Neural progenitor cell (in vitro differentiated cells): ENCODE data around the gene CCDC47. TPM values are rescaled to one million over a fixed set of nuclear protein-coding genes. Genes with fewer than 3 reads are reported as not detected.

Experiments used
- DNase-seq: peaks from one replicate; pipeline ENCODE4 v3.0.0-alpha.2; 2016; ENCODE audit warnings: low spot score
- H2AFZ ChIP-seq: fragments of 200-600 bp; sonication (generic); replicated peaks from 2 replicates; pipeline ENCODE4 v1.6.1; 2016; ENCODE audit warnings: antibody characterized with exemption
- H3F3A ChIP-seq: fragments of 200-600 bp; sonication (generic); 2 replicates; pipeline ENCODE4 v1.6.1; 2016; ENCODE audit warnings: antibody characterized with exemption, low read depth
- H3K27ac ChIP-seq: fragments of 200-600 bp; sonication (generic); 2 replicates; pipeline ENCODE4 v1.5.1; 2016; ENCODE audit warnings: mild to moderate bottlenecking
- H3K27me3 ChIP-seq: fragments of 200-600 bp; sonication (generic); 2 replicates; pipeline ENCODE4 v1.6.1; 2016; ENCODE audit warnings: mild to moderate bottlenecking, moderate library complexity
- H3K36me3 ChIP-seq: fragments of 200-600 bp; sonication (generic); 2 replicates; pipeline ENCODE4 v1.5.1; 2016
- H3K4me1 ChIP-seq: fragments of 200-600 bp; sonication (generic); 2 replicates; pipeline ENCODE4 v1.6.1; 2016; ENCODE audit warnings: mixed run types
- H3K4me2 ChIP-seq: fragments of 200-600 bp; sonication (generic); 2 replicates; pipeline ENCODE4 v1.6.1; 2016
- H3K4me3 ChIP-seq: fragments of 200-600 bp; sonication (generic); 2 replicates; pipeline ENCODE4 v1.5.1; 2016
- H3K79me2 ChIP-seq: fragments of 200-600 bp; sonication (generic); 2 replicates; pipeline ENCODE4 v1.6.1; 2016; ENCODE audit warnings: low read depth
- H3K9ac ChIP-seq: fragments of 200-600 bp; sonication (generic); 2 replicates; pipeline ENCODE4 v1.6.1; 2016
- H3K9me3 ChIP-seq: fragments of 200-600 bp; sonication (generic); 2 replicates; pipeline ENCODE4 v1.5.1; 2016; ENCODE audit warnings: low read depth
- H4K20me1 ChIP-seq: fragments of 200-600 bp; sonication (generic); 2 replicates; pipeline ENCODE4 v1.6.1; 2016; ENCODE audit warnings: low read depth
- H3K27ac Mint-ChIP-seq: 3 replicates; pipeline ENCODE4 v1.8.0; 2021; ENCODE audit warnings: mixed read lengths
- H3K27me3 Mint-ChIP-seq: 2 replicates; pipeline ENCODE4 v1.8.0; 2022; ENCODE audit warnings: low read depth, mild to moderate bottlenecking, inconsistent platforms, moderate library complexity, mixed read lengths; ENCODE audit not compliant: insufficient read depth
- H3K36me3 Mint-ChIP-seq: 3 replicates; pipeline ENCODE4 v1.8.0; 2021; ENCODE audit warnings: mixed read lengths
- H3K4me1 Mint-ChIP-seq: 3 replicates; pipeline ENCODE4 v1.8.0; 2021; ENCODE audit warnings: mixed read lengths
- H3K4me3 Mint-ChIP-seq: 3 replicates; pipeline ENCODE4 v1.8.0; 2021; ENCODE audit warnings: mild to moderate bottlenecking, moderate library complexity, mixed read lengths
- H3K9me3 Mint-ChIP-seq: 3 replicates; pipeline ENCODE4 v1.8.0; 2020; ENCODE audit warnings: mixed read lengths
- EZH2 ChIP-seq: fragments of 200-600 bp; sonication (generic); IDR thresholded peaks from 2 replicates; pipeline ENCODE4 v1.6.1; 2017; ENCODE audit warnings: antibody characterized with exemption, mild to moderate bottlenecking, moderate library complexity
- EZH2phosphoT487 ChIP-seq: fragments of 200-600 bp; sonication (generic); IDR thresholded peaks from 2 replicates; pipeline ENCODE4 v1.6.1; 2017; ENCODE audit warnings: antibody characterized with exemption
- total RNA-seq: library from RNA; depleted of rRNA; stranded (reverse); fragments of >200 nt; gene quantifications from 2 replicates; pipeline ENCODE4 v1.2.3, GENCODE V29; 2015; ENCODE audit warnings: low replicate concordance
- TF ChIP-seq, protein P1 (sequence below): fragments of 200-600 bp; sonication (generic); IDR thresholded peaks from 2 replicates; pipeline ENCODE4 v1.5.1; 2017; ENCODE audit warnings: antibody characterized with exemption, mild to moderate bottlenecking

Gene CCDC47
- total RNA-seq, 1 donor from 2014 or later, result 60.8 TPM

DNA sequence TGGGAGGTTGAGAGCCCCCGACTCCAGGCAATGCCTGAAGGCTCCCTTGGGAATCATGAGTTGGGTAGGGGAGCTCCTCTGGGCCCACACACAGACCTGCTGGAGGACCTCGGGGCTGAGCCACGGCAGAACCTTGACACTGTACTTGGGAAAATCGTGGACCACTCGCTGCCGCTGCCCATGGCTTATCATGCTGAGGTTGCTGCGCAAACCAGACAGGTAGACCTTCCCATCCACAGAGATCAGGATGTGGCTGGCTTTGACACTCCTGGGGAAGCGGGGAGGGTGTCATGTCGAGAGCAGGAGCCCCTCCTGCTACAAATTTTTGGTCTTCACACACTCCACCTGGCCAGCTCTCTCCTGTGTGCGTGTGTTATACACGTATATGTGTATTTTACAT, 66.2 kb downstream of the CCDC47 start:
- Histone ChIP-seq H3K4me2 (no peak overlapping the region), H3K27ac (no peak overlapping the region), H3K4me3 (no peak overlapping the region), H3K9ac (no peak overlapping the region), H3K9me3 (no peaks in the 10 kb centered on the region), H3F3A (peaks cover 7% of the 10 kb centered on the region), H4K20me1 (peaks cover 25% of the 10 kb centered on the region), H3K36me3 (no peaks in the 10 kb centered on the region), H3K79me2 (no peaks in the 10 kb centered on the region), H3K4me1 (no peaks in the 10 kb centered on the region), H2AFZ (no peak overlapping the region), H3K27me3 (no peaks in the 10 kb centered on the region)
- H3K27me3 Mint-ChIP-seq, result no peaks in the 10 kb centered on the region
- H3K4me3 Mint-ChIP-seq, result no peak overlapping the region
- H3K27ac Mint-ChIP-seq, result no peak overlapping the region
- DNase-seq, result no peak
- peaks cover 10% of the 10 kb centered on the region for H3K4me1 Mint-ChIP-seq
- H3K36me3 Mint-ChIP-seq, result peaks cover 26% of the 10 kb centered on the region
- no peak for TF ChIP-seq EZH2
- no peak for TF ChIP-seq EZH2phosphoT487
- TF ChIP-seq, protein P1, sequence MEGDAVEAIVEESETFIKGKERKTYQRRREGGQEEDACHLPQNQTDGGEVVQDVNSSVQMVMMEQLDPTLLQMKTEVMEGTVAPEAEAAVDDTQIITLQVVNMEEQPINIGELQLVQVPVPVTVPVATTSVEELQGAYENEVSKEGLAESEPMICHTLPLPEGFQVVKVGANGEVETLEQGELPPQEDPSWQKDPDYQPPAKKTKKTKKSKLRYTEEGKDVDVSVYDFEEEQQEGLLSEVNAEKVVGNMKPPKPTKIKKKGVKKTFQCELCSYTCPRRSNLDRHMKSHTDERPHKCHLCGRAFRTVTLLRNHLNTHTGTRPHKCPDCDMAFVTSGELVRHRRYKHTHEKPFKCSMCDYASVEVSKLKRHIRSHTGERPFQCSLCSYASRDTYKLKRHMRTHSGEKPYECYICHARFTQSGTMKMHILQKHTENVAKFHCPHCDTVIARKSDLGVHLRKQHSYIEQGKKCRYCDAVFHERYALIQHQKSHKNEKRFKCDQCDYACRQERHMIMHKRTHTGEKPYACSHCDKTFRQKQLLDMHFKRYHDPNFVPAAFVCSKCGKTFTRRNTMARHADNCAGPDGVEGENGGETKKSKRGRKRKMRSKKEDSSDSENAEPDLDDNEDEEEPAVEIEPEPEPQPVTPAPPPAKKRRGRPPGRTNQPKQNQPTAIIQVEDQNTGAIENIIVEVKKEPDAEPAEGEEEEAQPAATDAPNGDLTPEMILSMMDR, result no peak
- H3K9me3 Mint-ChIP-seq, result no peaks in the 10 kb centered on the region

- H3K36me3 ChIP-seq, result no peaks in the 10 kb centered on the region
- H3K27me3 ChIP-seq, result peaks cover 2% of the 10 kb centered on the region
- TF ChIP-seq EZH2, result no peak
- no peak for TF ChIP-seq EZH2phosphoT487
- TF ChIP-seq, protein P1, result no peak
- DNase-seq, result no peak
- no peak overlapping the region for H3K27ac ChIP-seq
- peaks cover 10% of the 10 kb centered on the region for H3F3A ChIP-seq
- H3K9ac ChIP-seq, result no peak overlapping the region
- Mint-ChIP-seq H3K27ac (no peak overlapping the region), H3K36me3 (peaks cover 20% of the 10 kb centered on the region), H3K4me1 (peaks cover 12% of the 10 kb centered on the region), H3K4me3 (no peak overlapping the region), H3K27me3 (peaks cover 3% of the 10 kb centered on the region), H3K9me3 (no peaks in the 10 kb centered on the region)
- no peak overlapping the region for H2AFZ ChIP-seq
- H3K9me3 ChIP-seq, result no peaks in the 10 kb centered on the region
- no peaks in the 10 kb centered on the region for H3K79me2 ChIP-seq
- no peaks in the 10 kb centered on the region for H3K4me1 ChIP-seq
- no peak overlapping the region for H3K4me3 ChIP-seq
- H3K4me2 ChIP-seq, result no peak overlapping the region
- peaks cover 25% of the 10 kb centered on the region for H4K20me1 ChIP-seq
Measured at GRCh38 chr17:63706336-63707082, 66.9 kb downstream of the CCDC47 start.

DNA sequence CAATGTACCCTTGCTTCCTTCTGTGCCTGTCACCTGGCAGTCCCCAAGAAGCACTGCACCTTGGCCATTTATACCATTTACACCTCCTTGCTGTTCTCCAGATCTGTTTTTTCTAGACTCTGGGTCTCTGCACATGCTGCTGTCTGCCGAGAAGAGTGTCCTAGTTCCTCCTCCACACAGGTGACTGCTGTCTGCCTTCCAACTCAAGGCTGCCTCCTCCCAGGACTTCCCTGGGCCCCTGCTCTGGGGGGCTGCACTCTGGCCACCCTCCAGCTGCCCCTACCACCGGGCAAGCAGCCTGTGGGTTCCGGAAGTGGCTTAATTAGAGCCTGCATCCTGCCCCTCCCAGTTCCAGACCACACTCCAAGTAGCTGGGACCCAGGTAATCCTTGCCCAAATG, 67.7 kb downstream of the CCDC47 start:
- Histone ChIP-seq H3F3A (peaks cover 17% of the 10 kb centered on the region), H3K9ac (no peak overlapping the region), H2AFZ (no peak overlapping the region), H3K79me2 (no peaks in the 10 kb centered on the region), H3K27me3 (peaks cover 10% of the 10 kb centered on the region), H3K4me1 (no peaks in the 10 kb centered on the region), H3K9me3 (no peaks in the 10 kb centered on the region), H3K4me2 (no peak overlapping the region), H4K20me1 (peaks cover 25% of the 10 kb centered on the region), H3K27ac (no peak overlapping the region), H3K36me3 (no peaks in the 10 kb centered on the region), H3K4me3 (no peak overlapping the region)
- Mint-ChIP-seq H3K36me3 (peaks cover 20% of the 10 kb centered on the region), H3K27me3 (peaks cover 6% of the 10 kb centered on the region), H3K27ac (no peak overlapping the region), H3K4me1 (peaks cover 16% of the 10 kb centered on the region), H3K4me3 (no peak overlapping the region), H3K9me3 (no peaks in the 10 kb centered on the region)
- DNase-seq, result no peak
- TF ChIP-seq EZH2 (no peak), EZH2phosphoT487 (no peak)
- TF ChIP-seq, protein P1, result no peak
